ENCODE data around the gene S100A3. TPM values are rescaled to one million over a fixed set of nuclear protein-coding genes. Genes with fewer than 3 reads are reported as not detected.

S100A3 gene
- total and polyA plus RNA-seq, 4 donors, result 3.0 to 8.0 (median 6.0) TPM

GRCh38 chr1:153543736-153544135 lies 5.3 kb downstream of the S100A3 start:
- 85 to 89% methylated on average over 4 of the region's 4 CpGs for WGBS, 2 donors
- Histone ChIP-seq H3K36me3 (ENCODE audit: control insufficient read depth in 4 of 4, insufficient read depth in 4 of 4, low read length in 4 of 4) (peaks cover 0 to 3% (median 0%) of the 10 kb centered on the region in 4 donors), H3K27ac (ENCODE audit: low read depth in 1 of 2, low read length in 1 of 2) (peak overlapping the region in 1 of 2 donors; percentile 44), H3K4me1 (ENCODE audit: control insufficient read depth in 5 of 5, insufficient read depth in 5 of 5, low read length in 5 of 5) (peaks cover 3 to 49% (median 17%) of the 10 kb centered on the region in 5 donors), H3K9me3 (ENCODE audit: control insufficient read depth in 4 of 4, insufficient read depth in 3 of 4, low read length in 3 of 4) (no peaks in the 10 kb centered on the region), H3K9ac (ENCODE audit: insufficient read depth in 1 of 2, low read length in 2 of 2) (no peak overlapping the region), H3K27me3 (ENCODE audit: control insufficient read depth in 3 of 3, insufficient read depth in 3 of 3, low read length in 2 of 3) (no peaks in the 10 kb centered on the region), H3K4me3 (no peak overlapping the region)
- TF ChIP-seq, protein P1, sequence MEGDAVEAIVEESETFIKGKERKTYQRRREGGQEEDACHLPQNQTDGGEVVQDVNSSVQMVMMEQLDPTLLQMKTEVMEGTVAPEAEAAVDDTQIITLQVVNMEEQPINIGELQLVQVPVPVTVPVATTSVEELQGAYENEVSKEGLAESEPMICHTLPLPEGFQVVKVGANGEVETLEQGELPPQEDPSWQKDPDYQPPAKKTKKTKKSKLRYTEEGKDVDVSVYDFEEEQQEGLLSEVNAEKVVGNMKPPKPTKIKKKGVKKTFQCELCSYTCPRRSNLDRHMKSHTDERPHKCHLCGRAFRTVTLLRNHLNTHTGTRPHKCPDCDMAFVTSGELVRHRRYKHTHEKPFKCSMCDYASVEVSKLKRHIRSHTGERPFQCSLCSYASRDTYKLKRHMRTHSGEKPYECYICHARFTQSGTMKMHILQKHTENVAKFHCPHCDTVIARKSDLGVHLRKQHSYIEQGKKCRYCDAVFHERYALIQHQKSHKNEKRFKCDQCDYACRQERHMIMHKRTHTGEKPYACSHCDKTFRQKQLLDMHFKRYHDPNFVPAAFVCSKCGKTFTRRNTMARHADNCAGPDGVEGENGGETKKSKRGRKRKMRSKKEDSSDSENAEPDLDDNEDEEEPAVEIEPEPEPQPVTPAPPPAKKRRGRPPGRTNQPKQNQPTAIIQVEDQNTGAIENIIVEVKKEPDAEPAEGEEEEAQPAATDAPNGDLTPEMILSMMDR (IDR thresholded peaks at IDR 0.05; ENCODE audit: control extremely low read depth, extremely low read depth), result no peak
- ATAC-seq (ENCODE audit: insufficient read depth, low FRiP score) (no peak), DNase-seq (no peak)

DNA sequence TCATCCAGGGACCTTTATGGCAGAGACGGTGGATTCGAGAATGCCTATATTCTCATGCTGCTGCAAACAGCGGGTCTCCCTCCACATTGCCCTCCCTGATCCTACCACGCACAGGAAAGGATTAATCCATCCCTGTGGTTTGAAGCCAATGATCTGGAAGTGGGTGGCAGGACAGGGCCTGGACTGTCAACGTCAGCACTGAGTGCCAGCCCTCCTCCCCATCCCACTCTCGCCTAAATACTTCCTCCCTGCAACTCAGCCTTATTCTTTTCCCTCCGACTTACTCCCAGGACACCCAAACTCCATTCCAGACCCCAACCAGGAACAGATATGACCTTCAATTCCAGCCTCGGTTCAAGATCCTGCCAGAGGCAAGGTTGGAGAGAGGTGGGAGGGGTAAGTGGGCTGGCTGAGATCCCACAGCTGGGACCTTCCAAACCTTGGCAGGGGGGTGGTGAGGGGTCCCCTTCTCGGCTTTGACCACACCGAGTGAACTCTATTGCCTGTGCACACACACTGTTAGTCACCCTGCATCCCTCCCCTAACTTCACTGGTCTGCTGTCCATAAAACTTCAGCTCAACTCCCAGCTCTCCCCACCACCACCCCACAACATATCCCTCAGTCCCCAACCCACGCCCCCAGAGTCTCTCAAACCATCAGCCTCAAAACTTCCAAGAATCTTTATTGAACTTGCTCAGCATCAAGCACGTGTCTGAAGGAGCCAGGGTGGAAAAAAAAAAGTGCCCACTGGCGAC lies 5.9 kb downstream of the S100A3 start:
- Histone ChIP-seq H3K4me3 (no peak overlapping the region), H3K36me3 (ENCODE audit: control insufficient read depth in 4 of 4, insufficient read depth in 4 of 4, low read length in 4 of 4) (peaks cover 0 to 3% (median 0%) of the 10 kb centered on the region in 4 donors), H3K9me3 (ENCODE audit: control insufficient read depth in 4 of 4, insufficient read depth in 3 of 4, low read length in 3 of 4) (no peaks in the 10 kb centered on the region), H3K9ac (ENCODE audit: insufficient read depth in 1 of 2, low read length in 2 of 2) (no peak overlapping the region), H3K27ac (ENCODE audit: low read depth in 1 of 2, low read length in 1 of 2) (peak overlapping the region in 1 of 2 donors; percentile 12), H3K27me3 (ENCODE audit: control insufficient read depth in 3 of 3, insufficient read depth in 3 of 3, low read length in 2 of 3) (no peaks in the 10 kb centered on the region), H3K4me1 (ENCODE audit: control insufficient read depth in 5 of 5, insufficient read depth in 5 of 5, low read length in 5 of 5) (peaks cover 3 to 43% (median 17%) of the 10 kb centered on the region in 5 donors)
- DNase-seq, result no peak
- 79 to 82% methylated on average over 13 of the region's 13 CpGs for WGBS, 2 donors
- TF ChIP-seq, protein P1 (IDR thresholded peaks at IDR 0.05; ENCODE audit: control extremely low read depth, extremely low read depth), result no peak
- ATAC-seq (ENCODE audit: insufficient read depth, low FRiP score), result no peak

- no peak for ATAC-seq (ENCODE audit: insufficient read depth, low FRiP score)
- H3K36me3 ChIP-seq (ENCODE audit: control insufficient read depth in 4 of 4, insufficient read depth in 4 of 4, low read length in 4 of 4), result peaks cover 0 to 3% (median 0%) of the 10 kb centered on the region in 4 donors
- H3K9me3 ChIP-seq (ENCODE audit: control insufficient read depth in 4 of 4, insufficient read depth in 3 of 4, low read length in 3 of 4), result no peaks in the 10 kb centered on the region
- 69 to 78% methylated on average over 13 of the region's 13 CpGs for WGBS, 2 donors
- peak overlapping the region in 1 of 2 donors; percentile 17 for H3K27ac ChIP-seq (ENCODE audit: low read depth in 1 of 2, low read length in 1 of 2)
- TF ChIP-seq, protein P1 (IDR thresholded peaks at IDR 0.05; ENCODE audit: control extremely low read depth, extremely low read depth), result no peak
- H3K9ac ChIP-seq (ENCODE audit: insufficient read depth in 1 of 2, low read length in 2 of 2), result no peak overlapping the region
- H3K4me3 ChIP-seq, result no peak overlapping the region
- no peaks in the 10 kb centered on the region for H3K27me3 ChIP-seq (ENCODE audit: control insufficient read depth in 3 of 3, insufficient read depth in 3 of 3, low read length in 2 of 3)
- no peak for DNase-seq
- peaks cover 3 to 37% (median 14%) of the 10 kb centered on the region in 5 donors for H3K4me1 ChIP-seq (ENCODE audit: control insufficient read depth in 5 of 5, insufficient read depth in 5 of 5, low read length in 5 of 5)
Measured at GRCh38 chr1:153541641-153542590, 7.1 kb downstream of the S100A3 start.

Data from lung (tissue), 12 donors.